SIG-M5 treated with dmso at 0.1 percent for 504 hours (cell line): Measurements from ENCODE around the gene KCNH1.
A peak's percentile ranks its signal among the peaks of the same experiment; 100 is the strongest.

Experiments used
- DNase-seq: peaks from one replicate; lab custom pipeline; 2025; ENCODE audit not compliant: unreplicated experiment; lab: John Stamatoyannopoulos, UW

Gene KCNH1

DNA sequence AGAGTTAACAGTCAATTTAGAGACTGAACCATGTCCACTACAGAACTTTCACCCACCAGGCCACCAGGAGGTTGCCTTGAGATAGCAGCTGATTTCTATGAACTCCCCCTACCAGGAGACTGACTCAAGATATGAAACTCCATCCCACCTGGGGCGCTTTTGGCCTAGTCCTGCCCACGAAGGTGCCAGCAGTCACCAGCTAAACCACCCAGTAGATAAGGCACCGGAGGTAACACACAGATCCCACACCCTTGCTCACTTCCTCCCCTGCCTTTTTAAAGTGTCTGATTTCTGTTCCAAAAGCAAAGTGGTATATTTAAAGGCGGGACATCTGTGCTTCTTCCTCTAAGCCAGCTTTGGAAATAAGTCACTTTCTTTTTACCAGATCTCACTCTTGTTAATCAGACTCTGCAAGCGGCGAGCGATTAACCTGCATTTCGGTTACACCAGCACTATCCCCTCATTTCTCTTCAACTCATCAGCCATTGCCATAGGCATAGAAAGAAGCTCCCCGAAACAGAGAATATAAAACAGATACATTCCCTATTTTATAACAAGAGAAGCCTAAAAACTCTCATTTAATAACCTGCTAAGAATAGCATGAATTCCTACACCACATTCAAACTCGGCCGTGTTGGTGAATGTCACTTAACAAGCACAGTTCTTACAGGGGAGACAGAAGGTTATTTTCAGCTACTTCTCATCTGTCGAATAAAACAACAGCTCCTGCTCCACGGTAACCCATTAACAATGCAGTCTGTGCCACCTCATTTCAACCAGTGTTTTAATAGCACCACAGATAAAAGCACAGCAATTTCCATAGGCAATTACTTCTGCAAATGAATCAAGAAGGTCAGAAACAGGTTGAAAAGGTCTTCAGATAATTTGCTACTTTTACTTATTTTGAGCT lies 318.1 kb downstream of the KCNH1 start:
- DNase-seq = no peak

DNA sequence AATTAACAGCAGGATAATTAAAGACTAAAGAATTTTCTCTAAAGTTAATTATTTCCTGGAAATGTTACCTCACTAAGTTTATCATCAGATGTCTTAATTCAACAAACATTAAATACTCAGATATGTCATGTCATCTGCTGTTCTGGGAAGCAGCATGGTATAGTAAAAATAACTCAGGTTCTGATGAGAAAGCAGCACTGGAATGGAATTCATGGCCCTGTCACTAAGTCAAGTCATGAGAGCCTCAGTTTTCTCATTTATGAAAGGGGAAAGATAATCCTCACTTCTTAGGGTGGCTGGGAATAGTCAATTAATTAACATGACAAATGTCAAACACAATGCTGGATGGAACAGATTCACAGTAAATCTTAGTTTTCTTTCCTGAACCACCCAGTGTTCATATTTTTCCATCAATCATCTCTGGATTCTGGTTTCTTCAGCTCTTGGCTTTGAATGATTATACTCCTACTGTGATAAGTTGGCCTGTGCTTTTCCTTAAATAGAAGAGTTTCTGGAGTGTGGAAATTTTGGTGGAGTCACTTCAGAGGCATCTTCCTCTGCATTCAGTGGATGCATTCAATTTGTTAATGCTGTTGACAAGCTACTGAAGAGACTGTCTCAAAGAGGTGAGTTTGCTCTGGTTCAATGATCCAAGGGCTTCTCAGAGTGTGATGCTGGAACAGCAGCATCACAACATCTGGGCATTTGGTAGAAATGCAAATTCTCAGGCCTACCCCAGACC lies 319.4 kb downstream of the KCNH1 start:
- DNase-seq = no peak

DNA sequence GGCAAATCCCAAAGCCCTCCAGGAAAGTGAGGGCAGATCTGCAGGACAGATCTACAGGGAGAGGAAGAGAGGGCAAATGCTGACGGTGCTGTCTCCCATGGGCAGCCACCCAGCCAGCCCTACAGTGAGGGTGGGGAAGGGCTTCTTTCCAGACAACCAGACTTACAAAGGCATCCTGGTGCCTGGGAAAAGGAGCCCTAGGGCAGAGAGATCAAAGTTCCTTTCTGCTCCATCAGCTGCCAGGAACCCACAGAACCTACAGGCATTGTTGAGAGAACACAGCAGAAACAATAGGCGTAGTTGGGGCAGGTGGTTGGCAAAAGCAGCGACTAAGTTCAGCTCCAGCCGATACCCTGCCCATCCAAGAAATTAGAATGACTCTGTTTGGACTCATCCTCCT lies 332.4 kb downstream of the KCNH1 start:
- no peak for DNase-seq

GRCh38 chr1:210800756-210801155 lies 333.2 kb downstream of the KCNH1 start:
- DNase-seq = no peak

- no peak for DNase-seq
Measured at GRCh38 chr1:210800301-210800700, 333.6 kb downstream of the KCNH1 start.

DNA sequence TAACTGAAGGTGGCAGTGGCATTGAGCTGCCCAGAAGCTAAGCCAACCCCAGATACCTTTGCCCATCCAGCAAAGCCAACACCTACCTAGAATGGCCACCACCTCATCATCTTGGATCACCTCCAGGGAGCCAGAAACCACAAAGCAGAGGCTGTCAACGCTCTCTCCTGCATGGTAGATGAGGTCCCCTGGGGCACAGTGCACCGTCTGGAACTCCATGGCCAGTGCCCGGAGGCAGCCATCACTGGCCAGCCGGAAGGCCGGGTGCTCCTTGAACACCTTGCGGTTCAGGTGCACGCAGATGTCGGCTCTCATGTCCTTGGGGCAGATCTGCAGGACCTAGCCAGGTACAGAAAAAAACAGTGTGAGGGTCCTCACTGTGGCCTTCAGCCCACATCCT lies 336.5 kb downstream of the KCNH1 start:
- no peak for DNase-seq

- no peak for DNase-seq
Measured at GRCh38 chr1:210796421-210796820, 337.5 kb downstream of the KCNH1 start.

GRCh38 chr1:210794445-210794844 lies 339.5 kb downstream of the KCNH1 start:
- DNase-seq = no peak

GRCh38 chr1:210792250-210793102 lies 341.5 kb downstream of the KCNH1 start:
- no peak for DNase-seq

DNA sequence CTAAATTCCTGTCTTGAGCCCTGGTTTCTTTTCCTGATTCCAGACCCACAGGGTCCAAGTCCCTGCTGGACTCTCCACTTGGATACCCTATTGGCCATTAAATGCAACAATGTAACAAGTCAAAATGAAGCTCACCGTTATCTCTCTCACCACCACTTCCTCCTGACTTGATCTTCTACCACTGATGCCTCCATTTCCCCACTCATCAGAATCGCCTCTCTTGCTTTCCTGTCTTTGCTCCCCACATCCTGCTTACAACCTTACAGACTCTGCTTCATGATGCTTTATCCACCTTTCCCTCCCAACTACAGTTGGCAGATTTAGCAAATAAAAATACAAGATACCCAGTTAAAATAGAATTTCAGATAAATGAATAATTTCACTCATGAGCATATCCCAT lies 343.8 kb downstream of the KCNH1 start:
- no peak for DNase-seq

GRCh38 chr1:210787800-210788199 lies 346.1 kb downstream of the KCNH1 start:
- no peak for DNase-seq

- DNase-seq = no peak
Measured at GRCh38 chr1:210786546-210786945, 347.4 kb downstream of the KCNH1 start.

DNA sequence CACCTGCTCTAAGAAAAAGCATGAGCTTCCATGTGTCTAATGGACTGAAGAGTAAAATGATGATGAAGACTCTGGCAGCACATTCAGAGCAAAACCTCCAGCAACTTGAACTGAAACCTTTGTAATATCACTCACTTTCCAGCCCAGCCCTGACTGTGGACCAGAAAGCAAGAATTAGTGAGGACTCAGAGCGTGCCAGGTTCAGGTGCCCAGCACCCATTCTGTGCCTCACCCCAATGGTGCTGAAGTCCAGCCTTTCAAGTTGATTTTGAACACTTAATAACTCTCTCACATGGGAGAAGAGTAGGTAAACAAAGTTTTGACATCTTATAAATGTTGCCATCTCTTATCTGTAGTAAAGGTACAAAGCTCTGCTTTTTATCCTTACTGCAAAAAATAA lies 350.0 kb downstream of the KCNH1 start:
- DNase-seq = no peak

DNA sequence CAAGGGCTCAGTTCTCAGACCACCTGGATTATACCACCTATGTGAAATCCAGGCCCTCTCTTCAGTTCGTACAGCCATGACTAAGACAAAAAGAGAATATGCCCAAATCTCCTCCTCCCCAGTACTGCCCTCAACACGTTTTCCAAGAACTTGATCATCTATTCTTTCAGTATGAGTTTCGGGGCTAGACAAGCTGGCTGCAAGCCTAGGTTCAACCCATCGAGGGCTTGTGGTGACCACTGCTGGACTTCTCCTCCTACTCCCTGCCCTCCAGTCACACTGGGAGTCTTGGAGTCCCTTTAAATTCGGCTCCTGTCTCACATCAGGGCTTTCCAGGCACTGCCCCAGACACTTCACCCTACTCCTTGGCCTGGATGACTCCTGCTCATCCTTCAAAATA lies 352.3 kb downstream of the KCNH1 start:
- DNase-seq = no peak

- no peak for DNase-seq
Measured at GRCh38 chr1:210779269-210779668, 354.7 kb downstream of the KCNH1 start.

- no peak for DNase-seq
Measured at GRCh38 chr1:210777914-210778313, 356.0 kb downstream of the KCNH1 start.

DNA sequence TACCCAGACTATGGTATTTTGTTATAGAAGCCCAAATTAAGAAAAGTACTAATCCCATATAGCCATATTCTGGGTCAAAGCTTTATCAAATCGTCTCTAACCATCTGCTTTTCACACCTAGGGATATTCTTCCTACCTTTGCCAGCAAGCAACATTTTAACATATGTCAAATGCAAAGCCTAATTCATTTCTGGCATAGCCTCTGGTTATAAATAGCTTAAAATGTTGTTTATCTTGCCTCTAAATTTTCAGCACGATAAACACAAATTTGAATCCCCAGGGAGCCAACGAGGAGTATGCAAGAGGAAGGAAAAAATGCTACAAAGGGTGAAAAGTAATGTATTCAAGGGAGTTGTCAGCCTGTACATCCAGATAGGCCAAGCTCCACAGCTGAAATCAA lies 357.2 kb downstream of the KCNH1 start:
- no peak for DNase-seq

- DNase-seq = no peak
Measured at GRCh38 chr1:210775289-210775688, 358.7 kb downstream of the KCNH1 start.

DNA sequence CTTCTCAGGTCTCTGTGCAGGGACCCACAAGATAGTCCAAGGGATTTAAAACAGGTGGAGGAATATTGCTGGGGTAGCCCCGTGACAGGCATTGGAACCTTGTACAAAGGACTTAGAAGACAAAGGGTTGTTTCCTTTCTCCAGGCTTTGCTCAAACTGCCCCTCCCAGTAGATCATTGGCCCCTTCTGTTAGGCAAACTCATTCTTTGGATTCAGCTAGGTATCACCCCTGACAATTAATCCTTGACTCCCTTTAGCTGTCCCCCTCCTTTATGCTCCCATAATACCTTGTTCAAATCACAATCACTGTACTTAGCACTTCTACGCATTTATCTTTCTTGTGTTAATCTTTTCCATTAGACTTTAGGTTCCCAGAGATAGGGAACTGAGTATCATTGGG lies 360.5 kb downstream of the KCNH1 start:
- no peak for DNase-seq

GRCh38 chr1:210771131-210771530 lies 362.8 kb downstream of the KCNH1 start:
- DNase-seq = peak; percentile 4

DNA sequence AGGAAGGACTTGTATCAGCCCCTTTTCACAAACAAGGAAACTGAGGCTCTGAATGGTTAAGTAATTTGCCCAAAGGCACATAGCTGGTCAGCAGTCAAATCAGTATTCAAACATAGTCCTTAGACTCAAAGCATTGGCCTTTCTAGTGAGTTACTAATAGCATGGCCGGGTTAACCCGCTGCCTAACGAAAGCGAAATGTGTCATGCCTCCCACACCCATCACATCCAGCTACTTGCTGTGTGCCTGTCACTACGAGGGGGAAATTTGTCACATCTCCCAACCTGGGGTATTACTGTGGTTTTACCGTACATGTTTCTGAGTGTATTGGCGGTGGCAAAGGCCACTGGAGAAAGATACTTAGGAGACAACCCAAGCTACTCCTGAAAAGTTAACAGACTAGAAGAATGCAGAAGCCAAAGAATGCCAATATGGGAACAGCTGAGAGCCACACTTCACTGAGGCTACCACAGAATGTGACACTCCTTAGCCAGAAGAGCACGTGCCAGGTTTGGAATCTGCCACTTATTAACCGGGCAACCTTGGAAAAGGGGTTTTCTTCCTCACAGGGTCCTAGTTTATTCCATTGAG lies 363.5 kb downstream of the KCNH1 start:
- DNase-seq = no peak
